Muscle of back (tissue), 11 donors: ENCODE results near the gene SOX13. TPM values are rescaled to one million over a fixed set of nuclear protein-coding genes. Genes with fewer than 3 reads are reported as not detected.

Experiments
- DNase-seq, 3 donors: peaks; one replicate each; pipeline versions ENCODE4 v3.0.0 to v3.0.0-alpha.2; 2013
- polyA plus RNA-seq, 10 donors: library from polyadenylated mRNA; unstranded; fragments of 120-200 nt; gene quantifications; one replicate each; pipeline ENCODE4 v1.2.1, GENCODE V29; 2013; ENCODE audit not compliant: insufficient read length in 10 of 10

SOX13 gene
- polyA plus RNA-seq, 10 donors, result 14.7 to 23.0 (median 18.1) TPM

DNA sequence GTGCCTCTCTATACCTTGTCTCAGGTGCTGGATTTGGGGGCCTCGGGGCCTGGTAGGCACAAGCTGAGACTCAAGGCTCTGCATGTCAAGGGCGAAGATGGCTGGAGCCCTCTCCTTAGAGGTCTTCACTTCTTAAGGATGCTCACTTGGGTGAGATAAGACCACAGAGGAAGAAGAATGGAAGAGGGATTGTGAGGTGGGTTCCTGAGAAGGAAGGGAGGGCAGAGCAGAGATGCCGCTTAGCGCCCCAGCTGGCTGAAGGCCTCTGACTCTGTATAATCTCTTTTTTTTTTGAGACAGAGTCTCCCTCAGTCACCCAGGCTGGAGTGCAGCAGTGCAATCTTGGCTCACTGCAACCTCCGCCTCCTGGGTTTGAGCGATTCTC, 32.2 kb downstream of the SOX13 start:
- no peak for DNase-seq

- no peak for DNase-seq
Measured at GRCh38 chr1:204106825-204107224, 33.9 kb downstream of the SOX13 start.

DNA sequence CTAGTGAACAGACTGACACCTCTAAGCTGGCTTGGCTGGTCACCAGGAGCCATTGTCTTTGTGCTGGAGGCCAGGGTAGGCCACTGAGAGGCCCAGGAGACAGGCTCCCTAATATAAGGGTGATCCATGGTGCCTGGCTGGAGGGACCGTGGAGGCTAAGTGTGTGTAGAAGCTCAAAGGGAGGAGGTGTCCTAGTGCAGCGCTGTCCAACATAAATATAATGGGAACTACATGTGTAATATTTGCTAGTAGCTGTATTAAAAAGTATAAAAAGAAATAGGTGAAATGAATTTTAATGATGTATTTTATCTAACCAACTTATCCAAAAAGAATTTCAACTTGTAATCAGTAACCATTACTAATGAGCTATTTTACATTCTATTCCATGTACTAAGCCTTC, 35.0 kb downstream of the SOX13 start:
- no peak for DNase-seq

DNA sequence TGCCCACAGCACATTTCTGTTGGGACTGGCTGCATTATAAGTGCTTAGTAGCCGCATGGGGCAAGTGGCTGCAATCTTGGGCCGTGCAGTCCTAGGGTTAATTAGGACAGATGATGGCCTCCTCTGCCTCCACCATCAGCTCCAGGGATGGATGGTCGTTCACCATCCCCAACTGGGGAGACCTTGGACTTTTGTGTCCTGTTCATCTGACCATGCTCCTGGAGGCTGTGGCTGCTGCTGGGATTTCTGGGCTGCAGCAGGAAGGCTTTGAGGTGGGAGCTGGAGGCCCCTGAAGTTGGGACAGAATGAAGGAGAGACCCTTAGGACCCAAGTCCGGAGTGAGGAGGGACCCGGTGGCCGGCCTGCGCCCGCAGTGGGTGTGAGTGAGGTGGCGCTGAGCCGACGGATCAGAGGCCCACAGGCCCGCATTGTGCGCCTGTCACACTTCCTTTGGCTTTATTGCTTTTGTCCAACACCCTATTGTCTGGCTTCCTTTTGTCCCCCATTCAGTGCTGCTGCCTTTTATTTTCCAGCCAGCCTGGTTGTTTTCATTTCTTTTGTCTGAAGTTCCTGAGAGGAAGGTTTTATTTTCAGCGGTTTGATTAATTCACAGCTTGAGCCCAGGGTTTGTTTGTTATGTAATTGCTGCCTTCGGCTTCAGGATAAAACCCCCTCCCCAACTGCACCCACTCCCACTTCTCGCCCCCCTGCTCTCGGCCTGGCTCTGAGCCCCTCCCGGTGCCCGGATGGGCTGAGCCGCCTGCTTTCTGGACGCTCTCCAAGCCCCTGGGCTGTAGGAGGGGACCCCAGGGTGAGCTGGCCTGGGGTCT, 35.6 kb downstream of the SOX13 start:
- no peak for DNase-seq

DNA sequence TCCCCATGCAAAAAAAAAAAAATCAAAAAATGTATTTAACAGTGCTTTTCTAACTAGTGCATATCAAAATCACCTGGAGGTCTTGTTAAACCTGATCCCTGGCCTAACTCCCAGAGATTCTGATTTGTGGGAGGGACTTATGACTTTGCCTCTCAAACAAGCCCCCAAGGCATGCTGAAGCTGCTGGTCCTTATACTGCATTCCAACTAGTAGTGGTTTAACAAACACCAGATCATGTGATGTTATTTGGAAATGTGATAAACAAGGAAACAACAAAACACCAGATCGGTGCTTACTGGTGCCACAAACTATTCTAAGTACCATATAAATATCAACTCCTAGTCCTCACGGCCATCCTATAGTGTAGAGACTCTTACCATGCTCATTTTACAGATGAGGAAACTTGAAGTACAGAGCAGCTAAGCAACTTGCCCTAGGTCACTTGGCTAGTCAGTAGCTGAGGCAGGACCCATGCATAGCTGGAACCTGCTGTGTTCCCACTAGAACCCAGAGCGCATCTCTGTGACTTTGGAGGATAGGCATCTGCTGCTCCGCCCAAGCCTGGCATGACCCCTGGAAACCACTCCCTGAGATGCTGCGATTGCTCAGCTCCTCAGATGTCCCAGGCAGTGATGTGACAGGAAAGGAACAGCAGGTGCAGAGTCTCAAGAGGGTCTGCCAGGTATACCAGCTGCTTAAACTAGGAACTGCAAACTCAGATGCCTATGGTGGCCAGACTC, 38.1 kb downstream of the SOX13 start:
- no peak for DNase-seq

DNA sequence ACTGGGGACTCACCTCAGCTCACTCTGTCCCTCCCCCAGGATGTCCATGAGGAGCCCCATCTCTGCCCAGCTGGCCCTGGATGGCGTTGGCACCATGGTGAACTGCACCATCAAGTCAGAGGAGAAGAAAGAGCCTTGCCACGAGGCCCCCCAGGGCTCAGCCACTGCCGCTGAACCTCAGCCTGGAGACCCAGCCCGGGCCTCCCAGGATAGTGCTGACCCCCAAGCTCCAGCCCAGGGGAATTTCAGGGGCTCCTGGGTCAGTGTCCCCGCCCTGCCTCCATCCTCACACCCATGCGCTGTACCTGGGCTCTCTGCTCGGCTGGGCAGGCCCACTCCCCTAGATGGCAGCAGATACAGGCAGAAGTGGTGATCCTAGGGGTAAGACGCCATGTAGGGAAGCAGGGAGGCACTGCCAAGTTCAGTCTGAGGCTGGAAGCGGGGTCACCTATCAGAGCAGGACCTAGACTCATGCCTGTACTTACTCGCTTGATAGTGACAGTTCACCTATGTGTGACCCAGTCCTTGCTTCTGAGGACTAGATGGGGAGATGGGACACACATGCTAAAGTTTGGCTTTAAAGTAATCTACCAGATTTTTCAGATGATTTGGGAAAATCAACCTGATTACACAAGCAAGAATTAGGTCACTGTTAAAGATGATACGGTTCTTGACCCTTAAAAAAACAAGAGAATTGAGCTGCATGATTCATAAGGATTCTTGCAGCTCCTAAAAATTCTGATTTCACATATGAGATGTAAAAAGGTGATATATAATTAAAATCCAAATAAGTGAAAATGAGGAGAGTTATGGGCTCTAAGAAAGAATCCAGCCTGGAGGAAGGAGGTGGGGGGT, 40.2 kb downstream of the SOX13 start:
- no peak for DNase-seq

GRCh38 chr1:204113896-204114295, 41.0 kb downstream of the SOX13 start:
- DNase-seq, result no peak

- DNase-seq, result no peak
Measured at GRCh38 chr1:204114606-204115005, 41.7 kb downstream of the SOX13 start.

DNA sequence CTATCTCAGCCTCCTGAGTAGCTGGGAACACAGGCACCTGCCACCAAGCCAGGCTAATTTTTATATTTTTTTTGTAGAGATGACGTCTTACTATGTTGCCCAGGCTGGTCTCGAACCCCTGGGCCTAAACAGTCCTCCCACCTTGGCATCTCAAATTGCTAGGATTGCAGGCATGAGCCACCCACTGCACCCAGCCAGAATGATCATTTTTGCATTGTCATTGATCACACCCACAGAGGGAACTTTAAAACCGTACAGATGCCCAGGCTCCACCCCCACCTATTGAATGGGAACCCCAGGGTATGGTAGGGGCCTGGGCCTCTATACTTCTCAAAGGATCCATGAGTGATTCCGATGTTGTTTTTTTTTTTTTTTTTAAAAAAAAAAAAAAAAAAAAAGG, 42.2 kb downstream of the SOX13 start:
- no peak for DNase-seq

DNA sequence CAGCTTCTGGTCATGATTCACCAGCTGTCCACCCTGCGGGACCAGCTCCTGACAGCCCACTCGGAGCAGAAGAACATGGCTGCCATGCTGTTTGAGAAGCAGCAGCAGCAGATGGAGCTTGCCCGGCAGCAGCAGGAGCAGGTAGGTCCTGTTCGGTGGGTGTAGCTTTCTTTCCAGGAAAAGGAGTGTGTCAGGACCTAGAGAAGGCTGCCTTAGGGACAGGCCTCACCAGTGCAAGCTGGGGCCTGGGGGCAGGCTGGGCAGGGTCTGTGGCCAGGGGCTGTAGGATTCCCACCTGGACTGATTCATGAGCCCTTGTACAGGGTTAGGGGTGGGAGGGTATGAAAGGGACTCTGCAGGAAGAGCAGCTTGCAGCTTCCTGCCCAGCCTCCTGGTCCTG, 43.6 kb downstream of the SOX13 start:
- no peak for DNase-seq

GRCh38 chr1:204121840-204122555, 49.1 kb downstream of the SOX13 start:
- DNase-seq, result no peak

- DNase-seq, result no peak
Measured at GRCh38 chr1:204123376-204123775, 50.5 kb downstream of the SOX13 start.

GRCh38 chr1:204124639-204125038, 51.7 kb downstream of the SOX13 start:
- DNase-seq, result no peak

- DNase-seq, result no peak
Measured at GRCh38 chr1:204125759-204126351, 52.9 kb downstream of the SOX13 start.

GRCh38 chr1:204126386-204126785, 53.5 kb downstream of the SOX13 start:
- no peak for DNase-seq

GRCh38 chr1:204126956-204127355, 54.0 kb downstream of the SOX13 start:
- no peak for DNase-seq

DNA sequence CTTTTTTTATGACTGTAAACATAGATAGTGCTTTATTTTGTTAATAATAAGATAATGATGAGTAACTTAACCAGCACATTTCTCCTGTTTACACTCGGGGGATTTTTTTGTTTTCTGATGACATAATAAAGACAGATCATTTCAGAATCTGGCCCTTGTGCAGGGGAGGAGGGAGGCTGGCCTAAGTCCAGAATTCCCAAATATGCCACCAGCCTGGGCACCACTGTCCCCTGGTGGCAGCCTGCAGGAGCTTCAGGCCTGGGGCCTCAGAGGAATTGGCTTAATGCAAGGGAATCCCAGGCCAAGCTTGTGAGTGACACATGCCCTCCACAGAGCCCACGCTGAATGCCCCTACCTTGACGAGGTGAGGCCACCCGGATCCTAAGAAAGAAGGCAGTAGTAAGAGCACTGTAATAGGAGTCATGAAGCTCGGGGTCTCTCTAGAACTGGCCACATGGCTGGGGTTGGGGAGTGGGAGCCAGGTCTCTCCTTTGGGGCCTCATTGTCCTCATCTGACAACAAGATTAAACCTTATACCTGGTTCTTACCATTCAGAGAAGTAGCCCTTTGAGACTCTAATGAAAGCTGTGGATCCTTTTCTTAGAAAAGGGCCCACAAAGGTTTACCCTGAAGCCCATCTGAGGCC, 54.8 kb downstream of the SOX13 start:
- peak; percentile 43 to 63 (median 51) for DNase-seq

DNA sequence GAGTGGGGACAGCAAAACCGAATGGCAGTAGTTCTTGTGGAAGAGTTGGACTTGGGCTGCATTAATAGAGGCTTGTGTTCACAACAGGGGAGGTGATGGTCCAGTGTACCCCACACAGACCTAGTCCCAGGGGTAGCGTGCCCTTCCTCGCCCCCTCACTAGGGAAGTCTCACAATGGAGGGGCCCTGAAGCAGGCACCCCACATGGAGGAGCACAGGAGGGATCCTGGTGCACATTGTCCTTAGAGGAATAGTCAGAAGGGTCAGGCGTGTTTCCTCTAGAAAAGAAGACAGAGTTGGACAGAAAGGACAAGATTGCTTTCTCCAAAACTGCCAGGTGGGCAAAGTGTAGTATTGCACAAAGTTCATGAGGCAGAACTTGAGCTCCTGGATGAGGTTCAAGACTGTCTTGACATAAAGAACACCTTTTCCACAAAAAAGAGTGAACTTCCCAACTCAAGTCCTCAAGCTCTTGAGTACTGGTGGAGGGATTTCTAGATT, 55.6 kb downstream of the SOX13 start:
- no peak for DNase-seq

- peak in 2 of 3 donors; percentile 75 to 88 for DNase-seq
Measured at GRCh38 chr1:204128964-204129896, 56.3 kb downstream of the SOX13 start.
